ENCODE measurements around the gene FRMD7.
"Not testable (repeated sequence)": the region's sequence is repeated elsewhere in the genome, so short reads cannot be mapped to it uniquely, and the experiment has no call there.

FRMD7 gene

GRCh38 chrX:132127743-132128142 lies at the start of gene FRMD7:
FRMD7 (minus strand) TSS chrX:132128020; CDS start chrX:132127844, 176 bp downstream.
- DNase-seq, result no peak

- no peak for DNase-seq
Measured at GRCh38 chrX:132173647-132174046, 45.8 kb upstream of the FRMD7 start.

GRCh38 chrX:132171881-132172280 lies 44.1 kb upstream of the FRMD7 start:
- no peak for DNase-seq

GRCh38 chrX:132171478-132171877 lies 43.7 kb upstream of the FRMD7 start:
- no peak for DNase-seq

GRCh38 chrX:132169554-132169953 lies 41.7 kb upstream of the FRMD7 start:
- DNase-seq, result no peak

GRCh38 chrX:132165651-132166050 lies 37.8 kb upstream of the FRMD7 start:
- no peak for DNase-seq

GRCh38 chrX:132165005-132165404 lies 37.2 kb upstream of the FRMD7 start:
- DNase-seq, result no peak

GRCh38 chrX:132163094-132163493 lies 35.3 kb upstream of the FRMD7 start:
- DNase-seq, result not testable (repeated sequence)

GRCh38 chrX:132153166-132153565 lies 25.3 kb upstream of the FRMD7 start:
- DNase-seq, result no peak

- no peak for DNase-seq
Measured at GRCh38 chrX:132146456-132146855, 18.6 kb upstream of the FRMD7 start.

- DNase-seq, result no peak
Measured at GRCh38 chrX:132144061-132144460, 16.2 kb upstream of the FRMD7 start.

- no peak for DNase-seq
Measured at GRCh38 chrX:132125906-132126305, 1.9 kb downstream of the FRMD7 start.

- no peak for DNase-seq
Measured at GRCh38 chrX:132120913-132121312, 6.9 kb downstream of the FRMD7 start.

GRCh38 chrX:132119821-132120515 lies 7.9 kb downstream of the FRMD7 start:
- no peak for DNase-seq

- DNase-seq, result no peak
Measured at GRCh38 chrX:132119283-132119682, 8.5 kb downstream of the FRMD7 start.

GRCh38 chrX:132118358-132118757 lies 9.5 kb downstream of the FRMD7 start:
- DNase-seq, result no peak

- no peak for DNase-seq
Measured at GRCh38 chrX:132115792-132116191, 12.0 kb downstream of the FRMD7 start.

- DNase-seq, result no peak
Measured at GRCh38 chrX:132114607-132115006, 13.2 kb downstream of the FRMD7 start.

- no peak for DNase-seq
Measured at GRCh38 chrX:132107291-132107690, 20.5 kb downstream of the FRMD7 start.

GRCh38 chrX:132101799-132102198 lies 26.0 kb downstream of the FRMD7 start:
- no peak for DNase-seq

GRCh38 chrX:132101206-132101605 lies 26.6 kb downstream of the FRMD7 start:
- DNase-seq, result no peak

GRCh38 chrX:132098704-132099103 lies 29.1 kb downstream of the FRMD7 start:
- DNase-seq, result not testable (repeated sequence)

- no peak for DNase-seq
Measured at GRCh38 chrX:132094164-132094563, 33.7 kb downstream of the FRMD7 start.

GRCh38 chrX:132093239-132093860 lies 34.5 kb downstream of the FRMD7 start:
- DNase-seq, result no peak

All from NCI-H1930 (cell line).